Esophagus muscularis mucosa (tissue), 4 donors: ENCODE results near the gene GDAP2.

ENCODE experiments used
- EP300 ChIP-seq: sonication (generic); formaldehyde crosslinking; IDR thresholded peaks from one replicate; pipeline ENCODE4 v1.6.1; 2017; ENCODE audit warnings: antibody characterized with exemption
- POLR2A ChIP-seq: fragments of 450-650 bp; IDR thresholded peaks from one replicate; pipeline ENCODE4 v1.6.1; 2017; ENCODE audit warnings: antibody characterized with exemption, moderate library complexity, mild to moderate bottlenecking, low read depth
- POLR2AphosphoS5 ChIP-seq, 2 donors: sonication (generic); formaldehyde crosslinking; IDR thresholded peaks; one replicate each; pipeline ENCODE4 v1.6.1; 2017; ENCODE audit warnings: antibody characterized with exemption in 2 of 2
- TF ChIP-seq, protein P1 (sequence below), 3 experiments: fragments of 200-600 bp in 2 of 3; fragments of 450-650 bp in 1 of 3; sonication (generic) in 2 of 3; IDR thresholded peaks; one replicate each; pipeline ENCODE4 v1.5.1; 2017 to 2019; ENCODE audit warnings: antibody characterized with exemption in 3 of 3, mild to moderate bottlenecking in 2 of 3, moderate library complexity in 1 of 3

DNA sequence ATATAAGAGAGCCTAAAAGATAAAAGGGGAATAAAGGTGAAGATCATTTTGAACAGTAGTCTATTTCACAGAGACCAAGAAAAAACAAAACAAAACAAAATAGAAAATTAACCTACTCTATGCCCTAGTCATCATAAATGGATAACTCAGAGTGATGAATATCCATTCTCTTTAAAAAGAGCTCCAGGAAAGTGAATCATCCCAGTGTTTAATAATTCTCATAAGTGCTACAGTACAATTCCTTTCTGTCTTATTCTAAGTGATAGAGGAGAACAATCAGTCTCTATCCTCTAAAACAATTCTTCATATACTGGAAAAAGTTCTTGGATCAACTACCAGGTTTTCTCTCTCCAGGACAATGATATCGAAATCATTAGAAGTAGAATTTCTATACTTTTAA, 45.8 kb downstream of the GDAP2 start:
- TF ChIP-seq, protein P1, sequence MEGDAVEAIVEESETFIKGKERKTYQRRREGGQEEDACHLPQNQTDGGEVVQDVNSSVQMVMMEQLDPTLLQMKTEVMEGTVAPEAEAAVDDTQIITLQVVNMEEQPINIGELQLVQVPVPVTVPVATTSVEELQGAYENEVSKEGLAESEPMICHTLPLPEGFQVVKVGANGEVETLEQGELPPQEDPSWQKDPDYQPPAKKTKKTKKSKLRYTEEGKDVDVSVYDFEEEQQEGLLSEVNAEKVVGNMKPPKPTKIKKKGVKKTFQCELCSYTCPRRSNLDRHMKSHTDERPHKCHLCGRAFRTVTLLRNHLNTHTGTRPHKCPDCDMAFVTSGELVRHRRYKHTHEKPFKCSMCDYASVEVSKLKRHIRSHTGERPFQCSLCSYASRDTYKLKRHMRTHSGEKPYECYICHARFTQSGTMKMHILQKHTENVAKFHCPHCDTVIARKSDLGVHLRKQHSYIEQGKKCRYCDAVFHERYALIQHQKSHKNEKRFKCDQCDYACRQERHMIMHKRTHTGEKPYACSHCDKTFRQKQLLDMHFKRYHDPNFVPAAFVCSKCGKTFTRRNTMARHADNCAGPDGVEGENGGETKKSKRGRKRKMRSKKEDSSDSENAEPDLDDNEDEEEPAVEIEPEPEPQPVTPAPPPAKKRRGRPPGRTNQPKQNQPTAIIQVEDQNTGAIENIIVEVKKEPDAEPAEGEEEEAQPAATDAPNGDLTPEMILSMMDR (IDR thresholded peaks at IDR 0.05), result no peak
- TF ChIP-seq POLR2AphosphoS5 (IDR thresholded peaks at IDR 0.05) (no peak), EP300 (no peak), POLR2A (no peak)
